Nephron progenitor cell (in vitro differentiated cells): ENCODE data around the gene URI1.

ENCODE experiments used
- DNase-seq: peaks from one replicate; pipeline ENCODE4 v3.0.0; 2021
- H3K27ac Mint-ChIP-seq: 2 replicates; pipeline ENCODE4 v1.8.0; 2021; ENCODE audit warnings: mild to moderate bottlenecking, moderate library complexity, mixed read lengths
- H3K27me3 Mint-ChIP-seq: 2 replicates; pipeline ENCODE4 v1.8.0; 2021; ENCODE audit warnings: mild to moderate bottlenecking, low read depth, mixed read lengths; ENCODE audit not compliant: poor library complexity
- H3K36me3 Mint-ChIP-seq: 2 replicates; pipeline ENCODE4 v1.8.0; 2021; ENCODE audit warnings: low read depth, mixed read lengths
- H3K4me1 Mint-ChIP-seq: 2 replicates; pipeline ENCODE4 v1.8.0; 2021; ENCODE audit warnings: mixed read lengths
- H3K4me3 Mint-ChIP-seq: 2 replicates; pipeline ENCODE4 v1.8.0; 2021; ENCODE audit warnings: mild to moderate bottlenecking, moderate library complexity, mixed read lengths
- H3K9me3 Mint-ChIP-seq: 2 replicates; pipeline ENCODE4 v1.8.0; 2021; ENCODE audit warnings: mild to moderate bottlenecking, moderate library complexity, mixed read lengths
- CTCF ChIP-seq: fragments of 200-600 bp; sonication (generic); IDR thresholded peaks from 2 replicates; pipeline ENCODE4 v1.5.0; 2021; ENCODE audit warnings: antibody characterized with exemption

The URI1 gene

GRCh38 chr19:30001301-30001700 is 59.3 kb downstream of the URI1 start:
- TF ChIP-seq CTCF = no peak
- DNase-seq = no peak
- H3K27me3 Mint-ChIP-seq = no peaks in the 10 kb centered on the region
- H3K36me3 Mint-ChIP-seq = peaks cover 70% of the 10 kb centered on the region
- peak overlapping the region; percentile 77 for H3K27ac Mint-ChIP-seq
- H3K4me1 Mint-ChIP-seq = peaks cover 42% of the 10 kb centered on the region
- no peak overlapping the region for H3K4me3 Mint-ChIP-seq
- peaks cover 55% of the 10 kb centered on the region for H3K9me3 Mint-ChIP-seq

GRCh38 chr19:30001791-30002190 is 59.8 kb downstream of the URI1 start:
- no peak for TF ChIP-seq CTCF
- DNase-seq = no peak
- peak overlapping the region; percentile 77 for H3K27ac Mint-ChIP-seq
- H3K4me1 Mint-ChIP-seq = peaks cover 42% of the 10 kb centered on the region
- peaks cover 50% of the 10 kb centered on the region for H3K9me3 Mint-ChIP-seq
- H3K36me3 Mint-ChIP-seq = peaks cover 67% of the 10 kb centered on the region
- no peaks in the 10 kb centered on the region for H3K27me3 Mint-ChIP-seq
- H3K4me3 Mint-ChIP-seq = no peak overlapping the region

GRCh38 chr19:30003866-30004265 is 61.8 kb downstream of the URI1 start:
- Mint-ChIP-seq H3K9me3 (peaks cover 29% of the 10 kb centered on the region), H3K27me3 (no peaks in the 10 kb centered on the region), H3K36me3 (peaks cover 56% of the 10 kb centered on the region), H3K27ac (peak overlapping the region; percentile 56), H3K4me1 (peaks cover 46% of the 10 kb centered on the region), H3K4me3 (peak overlapping the region; percentile 59)
- peak; percentile 21 for DNase-seq
- TF ChIP-seq CTCF = no peak

GRCh38 chr19:30004403-30004802 is 62.4 kb downstream of the URI1 start:
- H3K4me1 Mint-ChIP-seq = peaks cover 46% of the 10 kb centered on the region
- DNase-seq = no peak
- H3K36me3 Mint-ChIP-seq = peaks cover 56% of the 10 kb centered on the region
- TF ChIP-seq CTCF = no peak
- peak overlapping the region; percentile 62 for H3K27ac Mint-ChIP-seq
- H3K27me3 Mint-ChIP-seq = no peaks in the 10 kb centered on the region
- peak overlapping the region; percentile 59 for H3K4me3 Mint-ChIP-seq
- H3K9me3 Mint-ChIP-seq = peaks cover 24% of the 10 kb centered on the region

GRCh38 chr19:30006207-30006606 is 64.2 kb downstream of the URI1 start:
- H3K36me3 Mint-ChIP-seq = peaks cover 56% of the 10 kb centered on the region
- peaks cover 6% of the 10 kb centered on the region for H3K9me3 Mint-ChIP-seq
- no peaks in the 10 kb centered on the region for H3K27me3 Mint-ChIP-seq
- DNase-seq = no peak
- H3K4me3 Mint-ChIP-seq = no peak overlapping the region
- TF ChIP-seq CTCF = no peak
- H3K4me1 Mint-ChIP-seq = peaks cover 64% of the 10 kb centered on the region
- peak overlapping the region; percentile 35 for H3K27ac Mint-ChIP-seq

- DNase-seq = no peak
- Mint-ChIP-seq H3K4me3 (no peak overlapping the region), H3K27ac (no peak overlapping the region), H3K4me1 (peaks cover 54% of the 10 kb centered on the region), H3K9me3 (no peaks in the 10 kb centered on the region), H3K36me3 (peaks cover 60% of the 10 kb centered on the region), H3K27me3 (no peaks in the 10 kb centered on the region)
- no peak for TF ChIP-seq CTCF
Measured at GRCh38 chr19:30008169-30008568, 66.1 kb downstream of the URI1 start.
